GM13976 (cell line): Measurements from ENCODE around the gene ITGB1.
"Not testable (repeated sequence)": the region's sequence is repeated elsewhere in the genome, so short reads cannot be mapped to it uniquely, and the experiment has no call there.

Experiments
- DNase-seq: peaks from one replicate; pipeline ENCODE4 v3.0.0; 2012; ENCODE audit warnings: low spot score
- in situ Hi-C: fragments of 300-500 bp; cut with MboI; formaldehyde crosslinking; loops from one replicate; pipeline ENCODE4 v1.12.0; 2022; ENCODE audit warnings: low sequenced_read_pairs, mixed read lengths, inconsistent platforms; ENCODE audit not compliant: unreplicated experiment
- TF ChIP-seq, protein P1 (sequence below): IDR thresholded peaks from 2 replicates; pipeline ENCODE4 v1.5.1; 2012; ENCODE audit warnings: borderline replicate concordance, mild to moderate bottlenecking; ENCODE audit not compliant: insufficient read depth; ENCODE audit errors: extremely low read depth, missing control alignments, control extremely low read depth

Gene ITGB1

DNA sequence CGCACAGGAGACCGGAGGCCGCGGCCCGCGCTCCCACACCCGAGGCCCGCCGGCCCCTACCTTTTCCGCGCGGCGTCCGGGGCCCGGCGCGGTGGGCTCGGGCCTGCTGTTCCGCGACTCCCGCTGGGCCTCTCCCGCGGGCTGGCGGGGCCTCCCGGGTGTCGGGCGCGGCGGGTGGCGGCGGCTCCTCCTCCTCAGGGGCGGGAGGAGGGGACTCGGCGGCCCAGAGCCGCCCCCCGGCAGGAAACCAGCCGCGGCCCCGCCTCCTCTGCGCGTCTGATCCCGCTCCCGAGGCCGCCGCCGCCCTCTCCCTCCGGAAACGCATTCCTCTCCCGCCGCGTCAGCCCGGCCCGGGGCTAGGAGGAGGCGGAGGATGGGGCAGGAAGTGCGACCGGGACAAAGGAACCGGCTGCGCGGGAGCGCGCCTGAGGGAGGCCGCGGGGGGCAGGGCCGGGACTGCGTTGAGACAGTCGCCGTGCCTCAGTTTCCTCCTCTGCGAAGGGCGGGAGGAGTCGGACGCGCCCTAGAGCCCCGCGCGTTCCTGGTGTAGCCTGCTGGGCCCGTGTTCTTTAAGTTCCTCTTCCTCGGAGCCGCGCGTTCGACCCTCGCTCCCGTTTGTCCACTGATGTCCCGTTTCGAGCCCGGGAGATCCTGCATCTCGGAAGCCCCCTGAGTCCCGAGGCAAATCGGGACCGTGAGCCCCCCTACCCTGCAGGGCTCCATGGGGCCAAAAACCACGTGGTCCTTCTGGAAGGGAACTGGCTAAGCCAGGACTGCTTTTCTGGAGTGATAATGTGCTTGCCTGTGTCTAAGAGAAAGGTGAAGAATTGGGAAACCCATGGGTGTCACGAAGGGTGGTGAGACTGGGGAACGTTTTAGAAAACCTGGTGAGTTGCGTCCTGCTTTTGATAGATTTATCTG lies at the start of gene ITGB1:
TSS of gene ITGB1 (minus strand) at position 146 of the 921 bp plus-strand sequence. CDS start 22,672 bp downstream, outside the sequence.
- DNase-seq: peak; percentile 91
- TF ChIP-seq, protein P1, sequence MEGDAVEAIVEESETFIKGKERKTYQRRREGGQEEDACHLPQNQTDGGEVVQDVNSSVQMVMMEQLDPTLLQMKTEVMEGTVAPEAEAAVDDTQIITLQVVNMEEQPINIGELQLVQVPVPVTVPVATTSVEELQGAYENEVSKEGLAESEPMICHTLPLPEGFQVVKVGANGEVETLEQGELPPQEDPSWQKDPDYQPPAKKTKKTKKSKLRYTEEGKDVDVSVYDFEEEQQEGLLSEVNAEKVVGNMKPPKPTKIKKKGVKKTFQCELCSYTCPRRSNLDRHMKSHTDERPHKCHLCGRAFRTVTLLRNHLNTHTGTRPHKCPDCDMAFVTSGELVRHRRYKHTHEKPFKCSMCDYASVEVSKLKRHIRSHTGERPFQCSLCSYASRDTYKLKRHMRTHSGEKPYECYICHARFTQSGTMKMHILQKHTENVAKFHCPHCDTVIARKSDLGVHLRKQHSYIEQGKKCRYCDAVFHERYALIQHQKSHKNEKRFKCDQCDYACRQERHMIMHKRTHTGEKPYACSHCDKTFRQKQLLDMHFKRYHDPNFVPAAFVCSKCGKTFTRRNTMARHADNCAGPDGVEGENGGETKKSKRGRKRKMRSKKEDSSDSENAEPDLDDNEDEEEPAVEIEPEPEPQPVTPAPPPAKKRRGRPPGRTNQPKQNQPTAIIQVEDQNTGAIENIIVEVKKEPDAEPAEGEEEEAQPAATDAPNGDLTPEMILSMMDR: no peak
- in situ Hi-C loops: no loop called here

- TF ChIP-seq, protein P1: no peak
- in situ Hi-C loops: no loop called here
- no peak for DNase-seq
Measured at GRCh38 chr10:33006342-33006887, 48.4 kb upstream of the ITGB1 start.

- in situ Hi-C loops: no loop called here
- peak; percentile 45 for DNase-seq
- TF ChIP-seq, protein P1: no peak
Measured at GRCh38 chr10:33005322-33006301, 47.6 kb upstream of the ITGB1 start.

- in situ Hi-C loops: no loop called here
- no peak for DNase-seq
- TF ChIP-seq, protein P1: no peak
Measured at GRCh38 chr10:33001908-33002492, 44.0 kb upstream of the ITGB1 start.

GRCh38 chr10:32998060-32998581 lies 40.1 kb upstream of the ITGB1 start:
- in situ Hi-C loops, DNase-seq: not testable (repeated sequence)

DNA sequence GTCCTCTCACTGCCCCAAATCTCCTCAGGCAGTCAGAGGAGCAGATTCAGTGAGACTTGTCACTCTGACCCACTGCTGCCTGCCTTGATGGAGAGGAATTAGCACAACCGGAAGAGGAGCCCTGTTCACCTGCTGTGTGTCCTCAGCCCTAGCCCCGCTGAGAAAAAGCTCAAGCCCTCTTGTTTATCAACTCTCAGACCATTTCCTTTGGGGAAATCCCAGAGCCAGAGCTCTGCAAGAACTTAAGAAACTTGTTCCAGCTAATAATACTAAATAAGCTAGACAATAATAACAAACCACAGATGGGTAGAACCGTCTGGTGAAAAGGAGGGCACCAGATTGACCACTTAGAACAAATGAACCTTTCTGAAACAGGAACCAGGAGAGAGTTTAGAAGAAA lies 37.7 kb upstream of the ITGB1 start:
- no peak for DNase-seq
- in situ Hi-C loops: no loop called here
- TF ChIP-seq, protein P1: no peak
